Measurements from ENCODE around the gene TPRN. TPM values are rescaled to one million over a fixed set of nuclear protein-coding genes. Genes with fewer than 3 reads are reported as not detected.

TPRN gene
- total and polyA plus RNA-seq, 2 donors = 2.7 to 6.2 TPM

GRCh38 chr9:137214620-137215019 is 14.1 kb upstream of the TPRN start:
- 99% methylated on average over 19 of the region's 19 CpGs for WGBS
- H3K4me1 ChIP-seq (ENCODE audit: control insufficient read depth in 2 of 2, insufficient read depth in 2 of 2, low read length in 2 of 2) = no peaks in the 10 kb centered on the region
- H3K27ac ChIP-seq (ENCODE audit: low read depth in 1 of 2, low read length in 1 of 2) = no peak overlapping the region
- H3K27me3 ChIP-seq (ENCODE audit: control insufficient read depth in 2 of 2, insufficient read depth in 1 of 2, low read length in 1 of 2) = no peaks in the 10 kb centered on the region
- H3K9me3 ChIP-seq (ENCODE audit: control insufficient read depth in 2 of 2, insufficient read depth in 1 of 2, low read length in 1 of 2) = no peaks in the 10 kb centered on the region
- peaks cover 23 to 45% of the 10 kb centered on the region in 2 donors for H3K36me3 ChIP-seq (ENCODE audit: control insufficient read depth in 2 of 2, insufficient read depth in 2 of 2, low read length in 1 of 2)
- H3K4me3 ChIP-seq (ENCODE audit: low read length in 2 of 2) = no peak overlapping the region
- no peak for DNase-seq (ENCODE audit: low read depth in 6 of 9, low spot score in 9 of 9)

- H3K27me3 ChIP-seq (ENCODE audit: control insufficient read depth in 2 of 2, insufficient read depth in 1 of 2, low read length in 1 of 2) = no peaks in the 10 kb centered on the region
- no peak for DNase-seq (ENCODE audit: low read depth in 6 of 9, low spot score in 9 of 9)
- no peaks in the 10 kb centered on the region for H3K4me1 ChIP-seq (ENCODE audit: control insufficient read depth in 2 of 2, insufficient read depth in 2 of 2, low read length in 2 of 2)
- no peak overlapping the region for H3K4me3 ChIP-seq (ENCODE audit: low read length in 2 of 2)
- 97% methylated on average over 49 of the region's 49 CpGs for WGBS
- peaks cover 27 to 52% of the 10 kb centered on the region in 2 donors for H3K36me3 ChIP-seq (ENCODE audit: control insufficient read depth in 2 of 2, insufficient read depth in 2 of 2, low read length in 1 of 2)
- H3K9me3 ChIP-seq (ENCODE audit: control insufficient read depth in 2 of 2, insufficient read depth in 1 of 2, low read length in 1 of 2) = peaks cover 0 to 3% of the 10 kb centered on the region in 2 donors
- H3K27ac ChIP-seq (ENCODE audit: low read depth in 1 of 2, low read length in 1 of 2) = no peak overlapping the region
Measured at GRCh38 chr9:137213160-137214060, 12.9 kb upstream of the TPRN start.

GRCh38 chr9:137212520-137212919 is 12.0 kb upstream of the TPRN start:
- Histone ChIP-seq H3K4me1 (ENCODE audit: control insufficient read depth in 2 of 2, insufficient read depth in 2 of 2, low read length in 2 of 2) (no peaks in the 10 kb centered on the region), H3K4me3 (ENCODE audit: low read length in 2 of 2) (no peak overlapping the region), H3K27me3 (ENCODE audit: control insufficient read depth in 2 of 2, insufficient read depth in 1 of 2, low read length in 1 of 2) (no peaks in the 10 kb centered on the region), H3K9me3 (ENCODE audit: control insufficient read depth in 2 of 2, insufficient read depth in 1 of 2, low read length in 1 of 2) (peaks cover 0 to 3% of the 10 kb centered on the region in 2 donors), H3K36me3 (ENCODE audit: control insufficient read depth in 2 of 2, insufficient read depth in 2 of 2, low read length in 1 of 2) (peaks cover 27 to 52% of the 10 kb centered on the region in 2 donors), H3K27ac (ENCODE audit: low read depth in 1 of 2, low read length in 1 of 2) (no peak overlapping the region)
- 96% methylated on average over 21 of the region's 21 CpGs for WGBS
- DNase-seq (ENCODE audit: low read depth in 6 of 9, low spot score in 9 of 9) = no peak

GRCh38 chr9:137211532-137211931 is 11.0 kb upstream of the TPRN start:
- Histone ChIP-seq H3K27ac (ENCODE audit: low read depth in 1 of 2, low read length in 1 of 2) (no peak overlapping the region), H3K9me3 (ENCODE audit: control insufficient read depth in 2 of 2, insufficient read depth in 1 of 2, low read length in 1 of 2) (peaks cover 0 to 3% of the 10 kb centered on the region in 2 donors), H3K4me1 (ENCODE audit: control insufficient read depth in 2 of 2, insufficient read depth in 2 of 2, low read length in 2 of 2) (peaks cover 4 to 6% of the 10 kb centered on the region in 2 donors), H3K27me3 (ENCODE audit: control insufficient read depth in 2 of 2, insufficient read depth in 1 of 2, low read length in 1 of 2) (no peaks in the 10 kb centered on the region), H3K36me3 (ENCODE audit: control insufficient read depth in 2 of 2, insufficient read depth in 2 of 2, low read length in 1 of 2) (peaks cover 26 to 45% of the 10 kb centered on the region in 2 donors), H3K4me3 (ENCODE audit: low read length in 2 of 2) (no peak overlapping the region)
- DNase-seq (ENCODE audit: low read depth in 6 of 9, low spot score in 9 of 9) = no peak
- WGBS = 89% methylated on average over 13 of the region's 13 CpGs

GRCh38 chr9:137206602-137207001 is 6.1 kb upstream of the TPRN start:
- H3K9me3 ChIP-seq (ENCODE audit: control insufficient read depth in 2 of 2, insufficient read depth in 1 of 2, low read length in 1 of 2) = peaks cover 0 to 9% of the 10 kb centered on the region in 2 donors
- no peak for DNase-seq (ENCODE audit: low read depth in 6 of 9, low spot score in 9 of 9)
- H3K36me3 ChIP-seq (ENCODE audit: control insufficient read depth in 2 of 2, insufficient read depth in 2 of 2, low read length in 1 of 2) = peaks cover 10 to 11% of the 10 kb centered on the region in 2 donors
- no peak overlapping the region for H3K27ac ChIP-seq (ENCODE audit: low read depth in 1 of 2, low read length in 1 of 2)
- 92% methylated on average over 7 of the region's 7 CpGs for WGBS
- peaks cover 23 to 28% of the 10 kb centered on the region in 2 donors for H3K4me1 ChIP-seq (ENCODE audit: control insufficient read depth in 2 of 2, insufficient read depth in 2 of 2, low read length in 2 of 2)
- peak overlapping the region in 1 of 2 donors; percentile 92 for H3K4me3 ChIP-seq (ENCODE audit: low read length in 2 of 2)
- no peaks in the 10 kb centered on the region for H3K27me3 ChIP-seq (ENCODE audit: control insufficient read depth in 2 of 2, insufficient read depth in 1 of 2, low read length in 1 of 2)

- under 1% methylated on average over 98 of the region's 98 CpGs for WGBS
- Histone ChIP-seq H3K9me3 (ENCODE audit: control insufficient read depth in 2 of 2, insufficient read depth in 1 of 2, low read length in 1 of 2) (peaks cover 0 to 9% of the 10 kb centered on the region in 2 donors), H3K27me3 (ENCODE audit: control insufficient read depth in 2 of 2, insufficient read depth in 1 of 2, low read length in 1 of 2) (no peaks in the 10 kb centered on the region), H3K4me3 (ENCODE audit: low read length in 2 of 2) (peak within 1 kb of the TSS; percentile 84 to 92), H3K27ac (ENCODE audit: low read depth in 1 of 2, low read length in 1 of 2) (peak within 1 kb of the TSS; percentile 65 to 81), H3K4me1 (ENCODE audit: control insufficient read depth in 2 of 2, insufficient read depth in 2 of 2, low read length in 2 of 2) (peaks cover 27 to 35% of the 10 kb centered on the region in 2 donors), H3K36me3 (ENCODE audit: control insufficient read depth in 2 of 2, insufficient read depth in 2 of 2, low read length in 1 of 2) (peaks cover 10 to 11% of the 10 kb centered on the region in 2 donors)
- DNase-seq (ENCODE audit: low read depth in 6 of 9, low spot score in 9 of 9) = peak; percentile 68 to 94 (median 86)
Measured at GRCh38 chr9:137205126-137206069, 4.9 kb upstream of the TPRN start, which contains the start of the genes NDOR1 and TMEM203. Gene NDOR1 (plus strand): TSS chr9:137205700. CDS start chr9:137205778, 78 bp downstream. Gene TMEM203 (minus strand): TSS chr9:137205648. CDS start chr9:137205414, 234 bp downstream.

GRCh38 chr9:137204731-137205125 is 4.2 kb upstream of the TPRN start:
- 24% methylated on average over 21 of the region's 21 CpGs for WGBS

GRCh38 chr9:137202966-137203365 is 2.4 kb upstream of the TPRN start:
- Histone ChIP-seq H3K27ac (ENCODE audit: low read depth in 1 of 2, low read length in 1 of 2) (no peak overlapping the region), H3K4me1 (ENCODE audit: control insufficient read depth in 2 of 2, insufficient read depth in 2 of 2, low read length in 2 of 2) (peaks cover 30 to 35% of the 10 kb centered on the region in 2 donors)
- 96% methylated on average over 8 of the region's 8 CpGs for WGBS

More at GRCh38 chr9:137204731-137205125, 4.2 kb upstream of the TPRN start:
- H3K4me1 ChIP-seq (ENCODE audit: control insufficient read depth in 2 of 2, insufficient read depth in 2 of 2, low read length in 2 of 2) = peaks cover 27 to 35% of the 10 kb centered on the region in 2 donors
- peaks cover 1 to 2% of the 10 kb centered on the region in 2 donors for H3K27me3 ChIP-seq (ENCODE audit: control insufficient read depth in 2 of 2, insufficient read depth in 1 of 2, low read length in 1 of 2)
- H3K4me3 ChIP-seq (ENCODE audit: low read length in 2 of 2) = peak overlapping the region; percentile 84 to 92
- DNase-seq (ENCODE audit: low read depth in 6 of 9, low spot score in 9 of 9) = no peak
- peaks cover 7 to 10% of the 10 kb centered on the region in 2 donors for H3K36me3 ChIP-seq (ENCODE audit: control insufficient read depth in 2 of 2, insufficient read depth in 2 of 2, low read length in 1 of 2)
- H3K9me3 ChIP-seq (ENCODE audit: control insufficient read depth in 2 of 2, insufficient read depth in 1 of 2, low read length in 1 of 2) = peaks cover 0 to 9% of the 10 kb centered on the region in 2 donors
- H3K27ac ChIP-seq (ENCODE audit: low read depth in 1 of 2, low read length in 1 of 2) = no peak overlapping the region

More at GRCh38 chr9:137202966-137203365, 2.4 kb upstream of the TPRN start:
- DNase-seq (ENCODE audit: low read depth in 6 of 9, low spot score in 9 of 9) = no peak
- Histone ChIP-seq H3K27me3 (ENCODE audit: control insufficient read depth in 2 of 2, insufficient read depth in 1 of 2, low read length in 1 of 2) (peaks cover 10 to 19% of the 10 kb centered on the region in 2 donors), H3K36me3 (ENCODE audit: control insufficient read depth in 2 of 2, insufficient read depth in 2 of 2, low read length in 1 of 2) (peaks cover 0 to 6% of the 10 kb centered on the region in 2 donors), H3K9me3 (ENCODE audit: control insufficient read depth in 2 of 2, insufficient read depth in 1 of 2, low read length in 1 of 2) (peaks cover 0 to 5% of the 10 kb centered on the region in 2 donors), H3K4me3 (ENCODE audit: low read length in 2 of 2) (no peak overlapping the region)

Measured in thymus (tissue), 11 donors.